ENCODE data around the gene ZBTB25.

GRCh38 chr14:64488590-64489099 is 15.0 kb downstream of the ZBTB25 start:
- TF ChIP-seq EP300 (IDR thresholded peaks at IDR 0.05; ENCODE audit: borderline replicate concordance): no peak
- no peak for TF ChIP-seq MAX (IDR thresholded peaks at IDR 0.05)
- TF ChIP-seq TEAD4 (IDR thresholded peaks at IDR 0.05): no peak
- no peak for TF ChIP-seq CREB1 (IDR thresholded peaks at IDR 0.05; ENCODE audit: low read depth)
- no peak for TF ChIP-seq USF1 (IDR thresholded peaks at IDR 0.05)
- no peak for TF ChIP-seq YY1 (IDR thresholded peaks at IDR 0.05; ENCODE audit: low read depth)
- no peak for TF ChIP-seq REST (IDR thresholded peaks at IDR 0.05; ENCODE audit: low read depth)
- TF ChIP-seq ZBTB7A (IDR thresholded peaks at IDR 0.05; ENCODE audit: low read depth): no peak
- TF ChIP-seq RAD21 (IDR thresholded peaks at IDR 0.05; ENCODE audit: low read depth): no peak
- TF ChIP-seq NFIC (IDR thresholded peaks at IDR 0.05): no peak
- TF ChIP-seq EGR1 (IDR thresholded peaks at IDR 0.05): no peak

Data from Ishikawa (cell line).